ENCODE measurements around the gene MARK1.

The MARK1 gene

GRCh38 chr1:220711056-220711809 is 183.3 kb downstream of the MARK1 start:
- WGBS, 2 experiments (ENCODE audit: insufficient coverage in 2 of 2) = 95 to 98% methylated on average over 4 to 8 of the region's 9 CpGs
- Histone ChIP-seq H3K36me3 (ENCODE audit: control insufficient read depth, insufficient read depth, low read length) (no peaks in the 10 kb centered on the region), H3K9me3 (ENCODE audit: control insufficient read depth, low read length) (peaks cover 18% of the 10 kb centered on the region), H3K4me1 (ENCODE audit: control insufficient read depth, insufficient read depth, low read length, poor library complexity, severe bottlenecking) (no peaks in the 10 kb centered on the region), H3K27ac (ENCODE audit: low read depth, low read length, severe bottlenecking) (no peak overlapping the region), H3K4me3 (ENCODE audit: extremely low read depth, insufficient read depth, low read length, poor library complexity, severe bottlenecking) (no peak overlapping the region)
